ENCODE measurements around the gene GUCY1A2.

GUCY1A2 gene

GRCh38 chr11:106670069-106670468, 348.2 kb downstream of the GUCY1A2 start:
- TF ChIP-seq CTCF (IDR thresholded peaks at IDR 0.05) = no peak

GRCh38 chr11:106668147-106668546, 350.1 kb downstream of the GUCY1A2 start:
- TF ChIP-seq CTCF (IDR thresholded peaks at IDR 0.05) = no peak

- no peak for TF ChIP-seq CTCF (IDR thresholded peaks at IDR 0.05)
Observed at GRCh38 chr11:106656646-106657045, 361.6 kb downstream of the GUCY1A2 start.

GRCh38 chr11:106644824-106645223, 373.5 kb downstream of the GUCY1A2 start:
- no peak for TF ChIP-seq CTCF (IDR thresholded peaks at IDR 0.05)

- no peak for TF ChIP-seq CTCF (IDR thresholded peaks at IDR 0.05)
Observed at GRCh38 chr11:106642331-106642730, 375.9 kb downstream of the GUCY1A2 start.

- TF ChIP-seq CTCF (IDR thresholded peaks at IDR 0.05) = no peak
Observed at GRCh38 chr11:106632283-106632682, 386.0 kb downstream of the GUCY1A2 start.

GRCh38 chr11:106627694-106628093, 390.6 kb downstream of the GUCY1A2 start:
- TF ChIP-seq CTCF (IDR thresholded peaks at IDR 0.05) = no peak

GRCh38 chr11:106625566-106625965, 392.7 kb downstream of the GUCY1A2 start:
- no peak for TF ChIP-seq CTCF (IDR thresholded peaks at IDR 0.05)

All from LNCAP (cell line).